Forelimb muscle (tissue), 1 donor: ENCODE results near the gene ENTR1. TPM values are rescaled to one million over a fixed set of nuclear protein-coding genes. Genes with fewer than 3 reads are reported as not detected.
A peak's percentile ranks its signal among the peaks of the same experiment; 100 is the strongest.
"Not testable (repeated sequence)": the region's sequence is repeated elsewhere in the genome, so short reads cannot be mapped to it uniquely, and the experiment has no call there.

ENCODE experiments used
- DNase-seq: peaks from one replicate; pipeline ENCODE4 v3.0.0-alpha.2; 2013; ENCODE audit warnings: low read depth
- polyA plus RNA-seq: library from polyadenylated mRNA; unstranded; fragments of 120-200 nt; gene quantifications from one replicate; pipeline ENCODE4 v1.2.1, GENCODE V29; 2013; ENCODE audit not compliant: insufficient read length

ENTR1 gene
- polyA plus RNA-seq, 1 donor, result 29.3 TPM

- DNase-seq, result no peak
Measured at GRCh38 chr9:136419092-136419420, 8.6 kb upstream of the ENTR1 start.

GRCh38 chr9:136418182-136419091 is 8.0 kb upstream of the ENTR1 start:
- no peak for DNase-seq

DNA sequence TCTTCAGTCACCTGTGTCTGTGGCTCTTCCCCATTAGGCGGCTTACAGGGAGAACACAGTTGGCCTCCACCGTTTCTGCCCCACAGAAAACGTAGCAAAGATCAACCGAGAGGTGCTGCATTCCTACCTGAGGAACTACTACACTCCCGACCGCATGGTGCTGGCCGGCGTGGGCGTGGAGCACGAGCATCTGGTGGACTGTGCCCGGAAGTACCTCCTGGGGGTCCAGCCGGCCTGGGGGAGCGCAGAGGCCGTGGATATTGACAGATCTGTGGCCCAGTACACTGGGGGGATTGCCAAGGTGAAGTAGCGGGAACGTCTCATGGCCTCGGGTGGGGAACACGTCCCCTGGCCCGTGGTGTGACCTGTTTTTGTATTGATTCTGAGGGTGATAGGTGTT is 6.5 kb upstream of the ENTR1 start:
- no peak for DNase-seq

DNA sequence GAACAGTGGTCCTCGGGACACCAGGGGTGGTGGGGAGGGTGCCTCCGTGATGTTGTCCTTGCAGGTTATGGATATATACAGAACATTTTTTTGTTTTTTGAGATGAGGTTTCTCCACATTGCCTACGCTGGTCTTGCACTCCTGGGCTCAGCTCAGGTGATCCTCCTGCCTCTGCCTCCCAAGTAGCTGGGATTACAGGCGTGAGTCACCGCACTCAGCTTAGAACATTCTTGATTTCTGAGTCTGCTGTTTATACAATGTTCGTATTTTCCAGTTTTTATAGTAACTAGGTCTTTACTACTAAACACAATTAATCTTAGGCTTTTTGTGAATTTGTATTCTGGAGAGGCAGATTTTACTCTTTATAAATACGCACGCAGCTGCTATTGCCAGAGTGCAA is 6.0 kb upstream of the ENTR1 start:
- DNase-seq, result no peak

- no peak for DNase-seq
Measured at GRCh38 chr9:136412962-136413361, 2.5 kb upstream of the ENTR1 start.

GRCh38 chr9:136411378-136411777 is 964 bp upstream of the ENTR1 start:
- no peak for DNase-seq

DNA sequence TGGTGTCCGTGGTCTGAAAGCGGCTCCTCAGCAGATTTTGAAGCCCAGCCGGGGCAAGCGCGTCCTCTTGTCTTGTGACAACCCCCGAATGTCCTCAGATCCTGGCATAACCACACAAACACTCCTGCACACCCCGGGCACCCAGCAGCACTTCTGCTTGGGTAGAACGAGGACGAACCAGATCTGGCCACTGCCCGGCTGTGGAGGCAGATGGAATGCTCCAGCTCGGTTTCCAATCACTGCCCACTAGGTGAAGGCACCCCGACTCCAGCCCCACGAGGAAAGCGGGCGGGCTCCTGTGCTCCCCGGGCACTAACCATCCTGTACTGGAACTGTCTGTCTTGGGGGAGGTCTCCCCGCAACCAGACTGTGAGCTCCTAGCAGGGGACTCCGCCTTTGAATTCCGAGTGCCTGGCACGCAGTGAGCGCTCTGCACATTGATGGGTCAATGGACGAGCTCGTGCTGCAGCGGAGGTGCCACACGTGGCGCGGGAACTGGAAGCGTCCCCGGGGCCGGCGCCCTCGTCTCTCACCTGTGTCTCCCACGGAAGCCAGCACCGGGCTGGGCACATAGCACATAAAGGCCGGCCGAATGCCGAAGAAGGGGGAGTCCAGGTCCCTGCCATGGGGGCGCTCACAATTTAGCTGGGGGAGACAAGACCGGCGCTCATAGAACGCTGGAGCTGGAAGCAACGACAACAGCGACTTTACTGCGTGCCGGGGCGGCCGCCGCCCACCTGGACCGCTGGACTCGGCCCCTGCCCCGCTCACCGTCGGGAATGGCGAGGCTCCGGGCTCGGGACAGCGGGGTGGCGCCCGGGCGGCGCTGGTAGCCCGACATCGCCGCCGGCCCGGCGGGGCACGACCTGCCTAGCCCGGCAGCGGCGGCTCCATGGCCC is 608 bp downstream of the ENTR1 start:
- no peak for DNase-seq

DNA sequence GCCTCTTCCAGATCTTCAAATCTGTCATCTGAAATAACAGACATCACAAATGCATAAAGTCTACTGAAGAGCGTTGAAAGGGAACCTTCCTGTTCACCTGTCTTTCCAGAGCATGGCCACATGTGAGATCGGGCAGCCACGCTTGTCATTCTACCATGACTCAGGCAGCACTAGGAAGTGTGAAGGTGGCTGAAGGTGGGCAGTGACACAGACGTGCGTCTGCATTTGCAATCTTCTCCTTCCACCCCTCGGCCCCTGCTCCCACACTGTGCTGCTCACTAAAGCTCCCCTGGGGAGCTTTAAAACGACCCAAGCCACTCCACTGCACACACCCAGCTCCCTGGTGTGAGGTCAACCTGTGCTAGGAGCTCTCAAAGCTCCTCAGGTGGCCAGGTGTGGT is 2.5 kb downstream of the ENTR1 start:
- no peak for DNase-seq

DNA sequence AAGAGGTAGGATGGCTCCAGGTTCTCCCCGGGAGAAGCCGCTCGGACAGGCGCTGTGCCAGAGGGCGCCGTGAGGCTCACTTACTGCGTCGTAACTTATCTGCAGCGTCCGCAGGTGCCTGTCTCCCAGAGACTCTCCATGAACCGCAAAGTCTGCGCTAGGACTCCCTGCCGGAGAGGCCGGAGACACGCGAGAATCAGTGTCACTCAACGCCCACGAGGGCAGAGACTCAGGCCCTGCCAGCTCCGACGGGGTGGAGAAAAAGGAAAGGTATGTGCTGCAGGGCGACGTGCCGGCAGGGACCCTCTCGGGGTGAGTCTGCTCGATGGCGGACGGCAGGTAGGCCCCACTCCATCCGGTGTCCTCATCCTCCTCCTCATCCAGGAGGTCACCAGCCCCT is 3.4 kb downstream of the ENTR1 start:
- DNase-seq, result not testable (repeated sequence)

DNA sequence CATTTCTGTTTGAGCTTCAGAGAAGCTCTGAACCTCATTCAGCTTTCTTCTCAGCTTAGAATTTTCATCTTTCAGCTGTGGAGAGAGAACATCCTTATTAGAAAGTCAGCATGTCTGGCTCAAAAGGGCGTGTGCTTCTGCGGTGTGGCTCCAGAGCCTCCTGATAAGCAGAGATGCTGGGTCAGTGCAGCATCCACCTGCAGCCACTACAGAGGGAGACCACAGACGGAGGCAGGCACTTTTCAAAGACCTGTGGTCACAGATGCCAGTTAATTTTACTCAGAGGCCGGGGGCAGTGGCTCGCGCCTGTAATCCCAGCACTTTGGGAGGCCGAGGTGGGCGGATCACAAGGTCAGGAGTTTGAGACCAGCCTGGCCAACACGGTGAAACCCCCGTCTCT is 4.5 kb downstream of the ENTR1 start:
- not testable (repeated sequence) for DNase-seq

DNA sequence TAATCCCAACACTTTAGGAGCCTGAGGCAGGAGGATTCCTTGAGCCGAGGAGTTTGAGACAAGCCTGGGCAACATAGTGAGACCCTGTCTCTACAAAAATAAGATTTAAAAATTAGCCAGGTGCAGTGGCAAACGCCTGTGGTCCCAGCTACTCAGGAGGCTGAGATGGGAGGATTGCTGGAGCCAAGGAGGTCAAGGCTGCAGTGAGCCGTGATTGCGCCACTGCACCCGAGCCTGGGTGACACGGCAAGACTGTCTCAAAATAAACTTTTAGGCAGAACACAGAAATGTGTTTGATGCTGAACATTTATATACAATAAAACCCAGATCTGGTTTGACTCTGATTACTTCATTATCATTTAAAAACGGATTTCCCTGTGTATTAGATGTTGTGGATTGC is 4.9 kb downstream of the ENTR1 start:
- DNase-seq, result no peak

DNA sequence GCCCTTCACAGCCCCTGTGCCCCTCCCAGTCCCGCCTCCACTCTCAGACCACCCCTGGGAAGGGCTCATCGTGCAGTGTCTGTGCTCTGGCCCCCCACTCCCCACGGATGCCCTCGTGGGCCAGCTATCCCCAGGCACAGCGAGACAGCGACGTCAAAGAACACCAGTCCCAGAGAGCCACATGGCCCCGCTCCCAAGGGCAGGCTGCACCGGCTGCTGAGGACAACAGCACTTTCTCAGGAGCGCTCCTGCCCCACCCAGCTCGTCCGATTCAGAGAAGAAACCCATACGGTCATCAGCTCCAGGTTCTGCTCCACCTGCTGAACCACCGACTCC is 5.6 kb downstream of the ENTR1 start:
- DNase-seq, result no peak

DNA sequence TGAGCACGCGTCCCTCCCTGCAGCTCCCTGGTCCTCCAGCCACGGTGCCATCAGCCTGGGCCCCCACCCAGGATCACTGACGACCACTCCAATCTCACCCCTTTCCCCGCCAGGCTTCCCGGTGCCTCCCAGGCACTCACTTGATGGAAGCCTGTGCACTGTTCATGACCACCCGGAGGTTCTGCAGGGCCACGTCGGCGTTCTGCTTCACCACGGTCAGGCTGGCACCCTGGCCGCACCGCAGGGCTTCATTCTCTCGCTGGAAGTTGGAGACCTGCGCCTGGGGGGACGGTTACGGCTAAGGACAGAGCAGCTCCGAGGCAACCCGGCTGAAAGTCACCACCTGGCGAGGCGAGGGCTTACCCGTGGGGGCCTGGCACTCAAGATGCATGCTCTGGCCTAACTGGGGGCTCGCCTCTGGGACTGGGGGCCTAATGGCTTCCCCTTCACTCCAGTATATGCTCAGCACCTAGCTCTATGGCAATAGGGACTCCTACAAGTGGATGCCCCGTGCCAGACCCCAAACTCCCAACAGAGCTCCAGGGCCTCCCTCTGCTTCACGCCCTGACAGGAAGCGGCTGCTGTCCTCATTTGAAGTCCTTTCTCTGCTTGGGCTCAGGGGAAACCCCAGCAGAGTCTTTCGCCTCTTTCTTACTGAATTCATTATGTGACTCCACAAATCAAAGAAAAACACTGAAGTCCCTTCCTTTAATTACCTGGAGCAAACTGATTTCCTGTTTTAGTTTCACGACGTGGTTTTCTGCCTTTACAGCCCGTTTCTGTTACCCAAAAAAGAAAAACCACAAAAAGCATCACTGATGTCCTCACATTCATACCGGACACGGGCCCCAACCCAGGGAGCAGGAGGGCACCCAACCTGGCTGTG is 6.3 kb downstream of the ENTR1 start:
- no peak for DNase-seq

DNA sequence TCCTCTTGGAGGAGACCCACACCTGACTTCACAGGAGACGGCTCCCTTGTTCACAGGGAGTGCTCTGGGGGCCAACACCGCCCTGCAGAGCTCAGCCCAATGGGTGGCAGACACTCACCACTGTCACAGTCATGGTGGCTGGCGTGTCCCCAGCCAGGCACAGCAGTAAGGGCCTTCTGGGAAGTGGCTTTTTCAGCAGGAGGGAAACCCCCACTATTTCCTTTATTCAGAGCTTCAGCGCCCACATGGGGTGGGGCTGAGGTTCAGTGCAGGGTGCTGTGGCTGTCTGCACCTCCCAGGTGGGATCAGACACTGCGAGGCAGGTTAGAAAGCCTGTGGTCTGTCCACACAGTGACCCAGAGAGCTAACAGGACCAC is 6.9 kb downstream of the ENTR1 start:
- no peak for DNase-seq

- no peak for DNase-seq
Measured at GRCh38 chr9:136402067-136402466, 8.3 kb downstream of the ENTR1 start.

- no peak for DNase-seq
Measured at GRCh38 chr9:136401173-136401922, 9.1 kb downstream of the ENTR1 start.

DNA sequence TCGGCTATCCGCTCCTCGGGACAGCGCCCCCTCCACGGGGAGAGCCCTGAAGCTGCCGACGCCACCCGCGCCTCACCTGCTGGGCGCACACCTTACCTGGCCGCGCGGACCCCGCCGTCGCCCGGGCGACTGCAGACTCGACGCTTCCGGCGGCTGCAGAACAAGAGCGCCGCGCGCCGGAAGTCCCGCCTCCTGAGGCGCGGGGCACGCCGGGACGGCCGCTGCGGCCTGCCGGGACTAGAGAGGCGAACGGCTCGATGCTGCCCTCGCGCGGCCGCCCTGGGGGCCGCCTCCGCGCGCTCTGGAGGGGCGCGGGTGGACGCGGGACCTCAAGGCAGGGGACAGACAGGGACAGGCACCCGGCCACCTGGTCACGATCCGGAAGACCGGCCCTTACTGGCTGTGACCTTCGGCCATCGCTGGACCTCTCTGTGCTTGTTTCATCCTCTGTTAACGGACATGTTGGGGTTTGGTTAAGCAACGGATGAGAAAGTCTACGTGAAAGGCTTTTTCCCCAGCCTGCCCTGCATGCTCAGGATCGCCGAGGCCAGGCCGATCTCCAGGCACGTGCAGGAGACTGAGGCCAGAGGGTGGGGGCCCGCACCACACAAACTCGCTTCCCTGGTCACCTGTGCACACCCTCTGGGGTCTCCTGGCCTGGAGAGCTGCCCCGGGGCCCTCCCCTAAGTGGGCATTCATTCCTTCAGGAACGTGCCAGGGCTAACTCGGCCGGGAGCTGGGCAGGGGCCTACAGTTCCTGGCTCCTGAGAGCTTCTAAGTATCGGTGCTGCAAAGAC is 10.2 kb downstream of the ENTR1 start, which contains the start of gene SNAPC4:
Gene SNAPC4 (minus strand): TSS at position 133 of the 797 bp plus-strand sequence. CDS start 1,742 bp downstream, outside the sequence.
- peak; percentile 62 for DNase-seq

DNA sequence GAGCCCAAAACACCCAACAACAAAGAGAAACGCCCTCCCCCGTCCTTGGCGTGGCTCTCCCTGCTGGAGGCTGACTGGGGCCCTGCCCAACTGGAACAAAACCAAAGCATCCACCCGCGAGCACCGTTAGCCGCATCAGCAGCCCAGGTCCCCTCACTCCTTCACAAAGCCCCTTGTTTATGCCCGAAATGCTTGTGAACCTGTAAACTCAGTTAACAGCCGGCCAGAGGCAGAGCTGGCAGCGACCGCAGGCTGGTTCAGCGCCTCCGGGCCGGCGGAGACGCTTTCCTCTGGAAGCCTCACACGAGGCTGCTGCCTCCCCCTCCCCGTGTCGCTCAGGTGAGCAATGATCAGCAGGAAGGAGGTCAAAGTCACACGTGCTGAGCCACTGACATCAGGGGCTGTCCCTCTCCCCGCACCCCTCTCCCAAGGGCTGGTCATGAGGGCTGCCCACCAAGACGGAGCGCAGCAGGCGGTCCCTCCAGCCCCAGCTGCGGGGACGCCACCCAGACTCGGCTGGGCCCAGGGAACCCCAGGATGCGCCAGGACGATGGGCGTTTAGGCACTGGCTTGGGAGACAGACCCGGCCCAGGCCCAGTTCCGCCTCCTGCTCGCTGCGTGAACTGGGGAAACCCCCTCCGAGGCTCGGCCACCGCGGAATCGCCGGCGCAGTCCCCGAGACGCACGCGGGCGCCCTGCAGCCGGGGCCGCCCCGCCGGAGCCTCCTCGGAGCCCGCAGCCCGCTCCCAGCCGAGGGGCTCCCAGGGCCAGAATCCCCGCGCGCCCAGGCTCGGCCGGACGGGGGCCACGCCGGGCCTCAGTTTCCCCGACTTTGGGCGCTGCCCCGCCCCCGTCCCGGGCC is 11.0 kb downstream of the ENTR1 start:
- DNase-seq, result no peak

- no peak for DNase-seq
Measured at GRCh38 chr9:136398286-136398685, 12.1 kb downstream of the ENTR1 start.
